Measurements from ENCODE around the gene LYRM4.

LYRM4 gene

GRCh38 chr6:5241252-5241651, 19.5 kb downstream of the LYRM4 start:
- no peak for DNase-seq

GRCh38 chr6:5238336-5238735, 22.4 kb downstream of the LYRM4 start:
- DNase-seq: no peak

GRCh38 chr6:5237805-5238204, 22.9 kb downstream of the LYRM4 start:
- DNase-seq: no peak

GRCh38 chr6:5235830-5236229, 24.9 kb downstream of the LYRM4 start:
- DNase-seq: no peak

- no peak for DNase-seq
These were observed 25.9 kb downstream of the LYRM4 start for GRCh38 chr6:5234874-5235273.

- DNase-seq: no peak
These were observed 29.5 kb downstream of the LYRM4 start for GRCh38 chr6:5231289-5231688.

DNA sequence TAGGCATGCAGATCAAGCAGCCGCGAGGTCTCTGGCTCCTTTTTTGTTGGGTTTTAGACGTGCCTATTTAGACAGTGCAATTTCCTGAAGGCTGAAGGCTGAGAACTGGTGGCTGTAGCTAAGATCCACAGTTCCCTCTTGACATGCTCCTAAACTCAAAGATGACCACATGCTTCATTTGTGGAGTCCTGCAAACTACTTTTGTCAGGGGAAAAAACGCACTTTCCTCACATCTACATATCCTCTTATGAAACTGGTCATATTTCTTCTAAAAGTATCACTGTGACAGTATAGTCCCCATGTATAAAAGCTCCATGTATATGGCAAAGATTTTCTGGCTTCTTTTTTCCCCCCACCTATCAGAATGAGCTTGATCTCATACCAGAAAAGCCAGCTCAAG, 30.7 kb downstream of the LYRM4 start:
- no peak for DNase-seq

- no peak for DNase-seq
These were observed 31.4 kb downstream of the LYRM4 start for GRCh38 chr6:5229356-5229755.

DNA sequence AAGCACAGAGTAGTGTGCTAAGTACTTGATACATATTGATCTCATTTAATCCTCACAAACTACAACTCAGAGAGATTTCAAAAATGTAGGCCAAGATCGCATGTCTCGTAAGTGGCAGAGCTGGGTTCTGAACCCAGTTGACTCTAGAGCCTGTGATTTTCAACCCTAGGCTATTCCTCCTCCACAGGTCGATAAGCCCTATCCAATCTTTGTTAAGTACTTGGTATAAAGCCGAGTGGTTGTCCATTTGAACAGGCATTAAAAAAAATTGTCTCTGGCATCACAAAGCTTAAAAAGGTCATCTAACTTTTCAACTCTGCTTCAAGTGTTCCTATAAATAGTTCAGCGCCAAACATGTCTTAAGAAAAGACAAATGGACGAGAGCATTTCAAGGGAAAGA, 37.4 kb downstream of the LYRM4 start:
- DNase-seq: no peak

GRCh38 chr6:5220443-5220842, 40.3 kb downstream of the LYRM4 start:
- DNase-seq: no peak

- no peak for DNase-seq
These were observed 41.6 kb downstream of the LYRM4 start for GRCh38 chr6:5219011-5219691.

DNA sequence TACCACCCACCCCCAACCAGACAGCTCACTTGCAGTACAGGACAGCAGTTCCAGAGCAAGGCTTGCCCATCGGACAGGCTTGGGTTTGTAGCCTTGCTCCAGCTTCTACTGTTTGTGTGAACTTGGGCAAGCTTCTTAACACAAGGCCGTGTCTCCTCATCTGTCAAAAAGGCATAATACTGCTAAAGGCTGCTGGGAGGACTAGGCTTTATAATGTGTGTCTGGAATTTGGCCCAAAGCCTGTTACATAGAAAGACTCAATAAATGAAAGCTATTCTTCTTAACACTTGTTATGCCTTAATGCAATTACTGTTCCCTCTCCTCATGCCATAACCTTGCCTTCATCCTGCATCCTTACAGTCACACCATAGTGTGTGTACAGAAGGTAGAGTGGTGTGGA, 43.4 kb downstream of the LYRM4 start:
- no peak for DNase-seq

GRCh38 chr6:5215799-5216198, 45.0 kb downstream of the LYRM4 start:
- DNase-seq: no peak

GRCh38 chr6:5215159-5215558, 45.6 kb downstream of the LYRM4 start:
- no peak for DNase-seq

DNA sequence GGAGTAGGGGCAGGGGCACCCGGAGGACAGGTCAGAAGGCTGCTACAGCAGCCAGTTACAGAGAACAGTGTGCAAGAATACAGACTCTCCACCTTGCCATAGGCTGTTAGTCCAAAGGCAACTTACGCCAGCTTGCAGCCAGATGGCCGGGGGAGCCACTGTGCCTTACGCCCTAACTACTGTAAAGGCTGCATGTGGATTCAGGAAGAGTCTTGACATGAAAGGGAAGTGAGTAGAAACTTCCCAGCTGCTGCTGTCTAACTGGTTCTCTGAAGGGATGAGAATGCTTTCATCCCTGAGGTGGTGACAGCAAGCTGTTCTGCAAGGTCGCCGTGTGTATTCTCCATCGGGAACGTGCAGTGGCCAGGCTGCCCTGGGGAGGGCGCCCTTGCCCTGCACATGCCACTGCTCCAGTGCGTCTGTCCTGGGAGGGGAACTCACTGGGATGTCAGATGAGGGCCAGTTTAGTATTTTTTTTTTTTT, 46.1 kb downstream of the LYRM4 start:
- no peak for DNase-seq

DNA sequence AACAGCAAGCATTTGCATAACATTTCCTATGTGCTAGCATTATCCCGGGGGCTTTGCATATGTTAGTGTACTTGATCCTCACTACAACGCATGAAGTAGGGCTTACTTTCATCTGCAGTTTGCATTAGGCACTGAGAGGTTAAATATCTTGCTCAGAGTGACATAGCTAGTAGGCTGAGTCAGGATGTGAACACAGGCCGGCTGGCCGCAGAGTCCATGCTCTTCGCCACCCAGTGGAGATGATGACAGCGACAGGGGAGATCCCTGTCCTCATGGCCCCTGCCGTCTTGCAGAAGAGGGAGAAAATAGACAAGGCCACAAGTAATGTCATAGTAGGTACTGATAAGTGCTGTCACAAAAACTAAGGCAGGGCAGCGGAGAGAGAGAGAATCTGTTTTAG, 46.9 kb downstream of the LYRM4 start:
- DNase-seq: no peak

- DNase-seq: no peak
These were observed 49.3 kb downstream of the LYRM4 start for GRCh38 chr6:5211492-5211891.

- no peak for DNase-seq
These were observed 52.2 kb downstream of the LYRM4 start for GRCh38 chr6:5208471-5208971.

DNA sequence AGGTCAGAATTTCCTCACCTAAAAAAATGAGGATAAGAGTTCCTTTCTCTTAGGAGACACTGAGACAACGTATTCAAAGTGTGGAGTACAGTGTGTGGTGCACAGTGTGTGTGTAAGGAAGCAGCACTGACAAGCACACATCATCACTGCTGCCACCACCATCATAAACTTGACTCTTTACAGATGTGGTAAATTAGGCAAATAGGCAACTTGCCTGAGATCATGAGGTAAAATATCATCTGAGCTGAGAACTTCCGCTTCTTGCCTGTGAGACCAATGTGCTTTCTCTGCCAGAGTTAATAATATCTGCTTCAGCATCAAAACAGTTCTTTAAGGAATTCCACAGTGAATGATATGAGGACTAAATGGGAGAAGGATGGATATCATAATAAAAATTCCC, 52.7 kb downstream of the LYRM4 start:
- no peak for DNase-seq

- DNase-seq: no peak
These were observed 53.7 kb downstream of the LYRM4 start for GRCh38 chr6:5206920-5207561.

DNA sequence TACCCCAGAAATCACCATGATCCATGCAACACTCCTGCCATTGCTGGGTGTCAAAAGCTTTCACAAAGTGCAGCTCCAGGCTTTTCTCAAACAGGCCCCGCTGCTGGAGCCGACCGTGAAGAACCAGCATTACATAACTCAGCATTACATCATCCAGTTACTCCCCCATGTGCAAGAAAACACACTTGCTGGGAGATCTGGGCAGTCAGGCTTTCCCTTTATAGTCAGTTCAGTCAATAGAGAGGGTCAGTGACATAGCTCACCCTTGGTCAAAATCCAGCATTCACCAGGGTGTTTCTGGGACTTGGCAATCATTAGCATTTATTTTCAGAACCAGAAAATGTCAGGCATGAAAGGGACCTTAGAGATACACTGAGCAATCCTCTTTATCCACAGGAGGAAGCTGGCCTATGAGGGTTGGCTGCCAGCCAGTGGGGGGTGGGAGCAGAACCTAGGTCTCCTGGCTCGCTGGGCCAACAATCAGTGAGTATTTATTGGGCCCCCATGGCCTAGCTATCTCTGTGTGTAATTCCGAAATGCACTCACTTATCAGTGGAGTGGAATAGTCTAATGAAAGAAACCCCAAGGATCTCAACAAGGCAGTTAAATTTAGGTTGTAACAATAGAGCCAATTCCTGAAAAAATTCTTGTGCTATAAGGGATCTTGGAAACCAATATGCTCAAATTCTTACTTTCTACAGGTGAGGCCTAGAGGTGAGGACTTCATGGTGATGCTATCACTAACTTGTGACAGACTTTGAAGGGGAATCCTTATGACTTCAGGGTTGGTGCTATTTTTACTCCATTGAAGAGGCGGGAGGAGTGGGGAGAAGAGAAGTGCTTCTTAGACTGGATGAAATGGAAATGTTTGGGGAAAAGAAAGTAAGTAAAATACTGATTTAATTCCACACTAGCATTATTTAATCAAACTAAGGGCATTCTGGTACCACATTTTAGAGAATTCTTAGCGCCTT, 54.6 kb downstream of the LYRM4 start:
- DNase-seq: no peak

DNA sequence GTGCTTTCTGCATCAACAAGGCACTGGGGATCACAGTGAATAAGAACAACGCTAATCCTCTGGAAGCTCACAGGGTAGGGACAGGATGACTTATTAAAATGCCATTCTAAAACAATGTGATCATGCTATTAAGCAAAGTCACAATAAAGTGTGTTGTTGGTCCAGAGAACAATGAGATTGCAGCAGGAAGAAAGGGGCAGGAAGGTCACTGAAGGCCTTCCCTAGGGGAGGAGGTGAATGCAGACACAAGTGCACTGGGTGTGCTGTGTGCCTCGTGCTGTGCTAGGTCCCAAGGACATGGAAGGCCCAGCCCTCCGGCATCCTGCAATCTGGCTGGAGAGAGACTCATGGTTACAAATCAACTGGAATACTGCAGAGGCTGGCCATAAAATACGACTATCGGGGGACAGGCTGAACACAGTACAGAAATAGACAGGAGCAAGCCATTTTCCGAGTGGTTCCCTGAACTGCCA, 55.7 kb downstream of the LYRM4 start:
- no peak for DNase-seq

GRCh38 chr6:5204376-5204775, 56.4 kb downstream of the LYRM4 start:
- no peak for DNase-seq
